CD4-positive, alpha-beta T cell treated with Interleukin-4 for 4 hours (primary cell): ENCODE results near the gene SYT1.
"Not testable (repeated sequence)": the region's sequence is repeated elsewhere in the genome, so short reads cannot be mapped to it uniquely, and the experiment has no call there.

Experiments
- DNase-seq: peaks from one replicate; pipeline ENCODE4 v3.0.0-alpha.2; 2020

SYT1 gene

DNA sequence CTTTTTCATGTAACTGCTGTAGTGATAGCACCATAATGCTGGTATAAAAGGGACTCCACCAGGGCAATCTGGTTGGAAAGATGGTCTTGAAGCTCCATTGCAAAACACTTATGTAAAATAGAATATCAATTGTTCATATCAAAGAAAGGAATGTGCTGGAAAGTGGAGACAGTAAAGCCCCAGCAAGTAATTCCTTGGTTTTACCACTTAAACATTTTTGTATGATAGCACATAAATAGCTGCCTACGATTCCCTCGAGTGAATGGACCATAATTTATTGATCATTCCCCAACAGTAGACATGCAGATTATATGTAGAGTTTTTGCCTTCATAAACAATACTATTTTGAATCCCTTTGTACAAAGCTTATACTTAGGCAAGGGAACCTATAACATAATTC, 550.7 kb downstream of the SYT1 start:
- DNase-seq, result no peak

DNA sequence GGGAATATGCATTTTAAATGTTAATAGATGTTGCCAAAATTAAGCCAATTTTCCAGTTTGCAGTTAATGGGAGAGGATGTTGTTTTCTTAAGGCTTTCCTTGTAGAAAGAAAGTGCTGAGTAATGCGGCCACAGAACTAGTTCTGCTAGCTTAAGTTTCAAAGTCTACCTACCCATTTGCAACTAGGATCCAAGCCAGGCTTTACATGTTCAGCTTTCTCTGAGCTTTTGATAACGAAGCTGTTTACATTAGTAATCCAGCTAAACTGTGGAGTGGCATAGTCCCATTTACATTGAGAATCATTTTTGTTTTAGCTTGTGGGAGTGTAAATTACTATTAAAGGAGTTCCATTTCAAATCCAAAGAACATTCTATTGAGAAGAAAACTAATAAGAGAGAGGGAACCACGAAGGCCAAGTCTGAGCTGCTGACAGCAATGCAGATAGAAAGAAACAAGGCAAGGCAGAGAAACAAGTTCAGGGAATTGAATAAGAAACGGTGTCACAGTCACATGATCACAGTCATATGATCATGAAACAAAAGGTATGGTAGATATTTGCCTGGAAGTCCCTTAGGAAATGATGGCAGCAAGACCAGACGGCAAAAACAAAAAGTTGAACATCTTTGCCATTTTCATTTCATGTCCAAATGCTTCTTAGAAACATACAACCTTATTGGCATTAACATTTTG, 551.3 kb downstream of the SYT1 start:
- no peak for DNase-seq

DNA sequence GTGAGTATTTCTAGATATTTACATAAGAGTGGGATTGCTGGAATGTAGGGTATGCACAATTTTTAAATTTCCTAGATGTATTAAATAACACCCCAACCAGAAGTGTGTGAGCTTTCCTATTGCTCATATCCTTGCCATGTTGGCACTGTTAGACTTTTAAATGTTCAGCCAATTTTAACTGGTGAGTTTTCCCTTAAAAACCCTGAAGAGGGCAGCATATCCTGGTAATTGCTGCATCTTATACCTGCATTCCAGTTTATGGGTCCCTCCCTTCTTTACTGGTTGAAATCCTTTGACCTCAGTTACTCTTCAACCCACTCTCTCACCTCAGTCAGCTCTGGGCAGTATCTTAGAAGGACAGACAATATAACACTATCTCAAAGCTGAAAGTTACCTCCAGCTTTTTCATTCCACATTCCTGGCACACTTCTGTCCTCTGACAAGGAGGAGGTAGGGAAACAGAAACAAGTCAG, 555.6 kb downstream of the SYT1 start:
- DNase-seq, result no peak

DNA sequence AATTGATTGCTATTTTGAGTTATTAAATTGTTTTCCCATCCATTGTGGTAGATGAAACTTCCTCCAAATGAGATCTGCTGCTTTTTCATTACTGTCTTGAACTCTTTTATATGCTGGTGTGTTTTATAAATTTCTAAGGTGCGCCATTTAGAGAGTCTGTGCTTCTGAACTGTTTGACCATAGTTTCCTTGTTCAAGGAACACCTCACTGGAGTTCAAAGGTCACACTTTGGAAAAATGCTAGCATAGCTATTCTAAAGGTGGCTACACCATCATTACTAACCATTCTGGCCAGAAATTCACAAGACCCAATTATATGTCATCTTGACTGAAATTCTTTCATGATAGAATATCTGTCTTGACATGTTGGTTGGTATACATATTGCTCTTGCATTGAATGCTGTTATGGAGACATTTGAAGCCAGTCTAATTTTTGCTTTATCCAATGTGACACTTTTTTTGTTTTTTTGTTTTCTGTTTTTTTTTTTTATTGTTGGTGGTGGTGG, 556.7 kb downstream of the SYT1 start:
- no peak for DNase-seq

DNA sequence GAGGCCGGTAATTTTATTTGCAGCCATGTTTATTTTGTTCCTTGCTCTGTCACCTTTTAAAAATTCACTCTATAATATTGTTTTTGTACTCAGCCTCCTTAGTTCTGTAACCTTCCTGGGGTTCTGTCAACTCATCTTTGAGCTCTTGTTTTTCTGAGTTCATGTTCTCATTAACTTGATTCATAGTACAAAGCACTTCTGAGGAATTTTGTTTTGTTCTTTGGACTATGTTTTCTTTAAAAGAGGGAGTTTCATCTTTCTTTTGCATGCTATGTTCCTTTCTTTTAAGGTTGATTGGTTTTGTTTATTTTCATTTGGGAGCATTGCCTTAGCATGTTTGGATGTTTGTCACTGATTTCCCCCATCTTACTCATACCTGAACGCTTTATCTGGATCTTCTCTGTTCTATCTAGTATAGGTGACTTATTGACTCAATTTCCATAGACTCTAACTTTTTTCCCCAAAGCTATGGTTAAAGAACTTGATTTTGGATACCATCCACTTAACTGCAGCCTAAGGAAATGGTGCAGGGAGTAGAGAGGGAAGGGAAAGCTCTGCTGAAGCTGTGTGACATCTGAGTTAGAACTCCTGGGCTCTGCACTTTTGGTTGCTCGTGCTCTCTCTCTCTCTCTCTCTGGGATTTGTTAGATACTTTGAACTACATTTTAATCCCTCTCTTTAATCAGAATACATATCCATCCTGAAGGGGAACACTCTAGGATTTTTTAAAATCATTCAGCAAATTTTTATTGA, 557.7 kb downstream of the SYT1 start:
- DNase-seq, result no peak

DNA sequence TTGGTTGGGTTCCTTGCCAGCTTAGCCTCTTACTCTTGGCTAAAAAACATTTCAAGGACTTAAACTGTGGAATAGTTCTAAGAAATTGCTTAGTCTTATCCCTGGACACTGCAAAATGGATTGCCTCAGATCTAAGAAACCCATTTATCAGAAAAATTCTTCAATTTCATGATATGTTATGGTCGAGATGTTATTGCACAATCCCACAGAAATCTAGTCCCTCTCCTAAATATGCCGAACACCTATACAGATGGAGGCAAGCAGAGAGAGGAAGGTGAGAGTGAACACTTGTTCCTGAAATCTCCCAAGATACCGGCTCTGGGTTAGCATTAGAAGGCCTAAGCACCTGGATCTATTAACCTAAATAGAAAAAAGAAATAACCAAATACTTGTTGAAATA, 559.0 kb downstream of the SYT1 start:
- no peak for DNase-seq

DNA sequence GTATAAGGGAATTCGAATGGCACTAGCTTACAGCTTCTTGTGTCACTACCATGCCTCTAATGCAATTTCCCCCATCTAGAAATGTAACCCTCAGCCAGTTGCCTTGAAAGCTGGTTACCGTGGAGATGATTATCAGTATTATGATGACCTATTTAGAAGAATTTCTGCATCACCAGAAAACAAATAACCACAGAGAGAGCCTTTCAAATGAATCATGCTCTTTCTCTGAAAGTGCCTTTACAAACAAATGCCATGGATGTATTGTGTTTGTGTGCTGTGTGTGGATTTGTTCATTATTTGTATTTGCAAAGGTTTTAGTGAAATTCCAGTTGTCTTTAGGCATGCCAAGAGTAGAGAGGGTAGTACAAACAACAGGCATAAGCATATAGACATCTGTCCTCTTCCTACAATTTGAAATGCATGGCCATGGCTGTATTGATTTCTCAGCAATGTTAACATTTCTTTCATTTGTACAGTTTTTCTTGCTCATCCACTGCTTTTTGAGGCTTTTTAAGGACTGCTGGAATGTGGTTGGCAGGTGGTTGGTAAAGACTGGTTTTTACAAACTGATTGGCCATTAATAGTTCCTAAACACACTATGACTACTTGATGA, 559.6 kb downstream of the SYT1 start:
- DNase-seq, result no peak

DNA sequence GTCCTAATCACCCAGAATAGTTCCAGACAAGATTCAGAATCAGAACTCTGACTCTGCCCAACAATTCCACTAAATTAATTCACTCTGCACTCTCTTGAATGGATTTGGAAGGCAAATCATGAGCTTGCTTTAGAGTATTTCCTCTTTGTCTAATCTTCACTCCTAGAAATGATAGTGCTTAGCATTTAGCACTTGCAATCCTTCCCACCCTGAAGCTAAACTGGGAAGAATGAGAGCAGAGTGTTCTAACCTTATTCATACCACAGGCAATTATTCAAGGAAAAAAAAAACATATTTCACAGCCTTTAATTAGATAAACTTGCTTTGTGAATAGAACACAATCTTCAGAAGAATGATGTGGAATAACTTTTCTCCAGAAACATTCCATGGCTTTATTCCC, 561.5 kb downstream of the SYT1 start:
- DNase-seq, result no peak

DNA sequence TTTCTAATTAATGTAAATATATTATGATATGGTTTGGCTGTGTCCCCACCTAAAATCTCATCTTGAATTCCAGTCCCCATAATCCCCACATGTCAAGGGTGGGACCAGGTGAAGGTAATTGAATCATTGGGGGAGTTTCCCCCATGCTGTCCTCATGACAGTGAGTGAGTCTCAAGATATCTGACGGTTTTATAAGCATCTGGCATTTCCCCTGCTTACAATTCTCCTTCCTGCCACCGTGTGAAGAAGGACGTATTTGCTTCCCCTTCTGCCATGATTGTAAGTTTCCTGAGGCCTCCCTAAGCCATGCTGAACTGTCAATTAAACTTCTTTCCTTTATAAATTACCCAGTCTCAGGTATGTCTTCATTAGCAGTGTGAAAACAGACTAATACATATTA, 562.2 kb downstream of the SYT1 start:
- not testable (repeated sequence) for DNase-seq

DNA sequence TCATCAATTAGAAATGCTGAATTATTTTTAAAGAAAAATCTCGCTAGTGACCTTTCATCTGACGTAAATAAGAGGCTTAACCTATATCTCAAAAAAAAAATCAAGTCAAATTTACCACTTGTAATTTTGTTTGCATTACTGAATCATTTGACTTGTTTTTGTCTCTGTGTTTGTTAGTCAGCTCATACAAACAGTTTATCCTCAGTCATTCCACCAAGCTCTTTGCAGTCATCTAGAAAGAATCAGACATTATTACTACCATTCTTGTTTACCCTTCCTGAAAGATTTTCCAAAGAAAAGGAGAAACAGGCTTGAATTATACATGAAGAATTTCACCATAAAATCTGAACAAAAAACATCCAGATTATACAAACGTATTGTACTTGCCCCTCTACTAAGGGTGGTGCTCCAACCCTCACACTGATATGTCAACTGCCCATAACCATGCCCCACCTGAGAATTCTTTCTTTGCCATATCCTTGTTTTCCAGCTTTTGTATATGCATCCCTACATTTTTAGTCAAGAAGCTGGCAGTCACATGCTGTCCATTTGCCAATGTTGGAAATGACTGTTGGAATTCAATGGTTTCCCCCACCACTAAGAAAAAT, 569.0 kb downstream of the SYT1 start:
- no peak for DNase-seq

DNA sequence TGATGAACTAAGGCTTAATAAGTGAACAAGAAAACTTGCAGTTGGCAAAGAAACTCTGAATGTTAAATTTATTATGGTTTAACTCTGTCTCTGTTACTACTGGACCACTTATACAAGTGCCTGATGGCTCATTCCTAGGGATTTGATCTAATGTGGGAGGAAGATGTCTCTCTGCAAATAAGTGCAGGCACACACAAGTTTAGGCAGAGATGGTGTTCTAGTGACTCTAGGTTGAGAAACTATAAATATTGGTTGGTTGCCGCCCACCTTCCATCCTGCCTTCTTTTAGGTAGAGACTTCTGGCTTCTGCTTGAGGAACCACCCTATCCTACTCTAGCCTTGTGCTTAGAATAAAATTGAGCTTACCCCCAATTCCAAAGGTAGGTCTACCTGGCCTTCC, 570.0 kb downstream of the SYT1 start:
- DNase-seq, result no peak

DNA sequence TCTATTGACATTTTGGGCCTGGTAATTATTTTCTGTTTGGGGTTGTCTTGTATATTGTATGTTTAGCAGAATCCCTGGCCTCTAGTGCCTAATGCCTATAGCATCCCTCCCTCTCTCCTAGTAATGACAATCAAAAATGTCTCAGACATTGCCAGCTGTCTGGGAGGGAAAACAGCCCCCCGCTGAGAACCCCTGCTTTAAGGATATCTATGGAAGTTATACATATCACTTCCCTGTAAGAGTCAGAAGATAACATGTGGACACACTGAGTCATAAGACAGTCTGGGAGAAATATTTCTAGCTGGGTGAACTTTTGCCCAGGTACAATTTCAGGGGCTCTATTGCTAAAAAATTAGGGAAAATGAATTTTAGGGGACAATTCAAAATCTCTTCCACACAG, 571.2 kb downstream of the SYT1 start:
- no peak for DNase-seq

DNA sequence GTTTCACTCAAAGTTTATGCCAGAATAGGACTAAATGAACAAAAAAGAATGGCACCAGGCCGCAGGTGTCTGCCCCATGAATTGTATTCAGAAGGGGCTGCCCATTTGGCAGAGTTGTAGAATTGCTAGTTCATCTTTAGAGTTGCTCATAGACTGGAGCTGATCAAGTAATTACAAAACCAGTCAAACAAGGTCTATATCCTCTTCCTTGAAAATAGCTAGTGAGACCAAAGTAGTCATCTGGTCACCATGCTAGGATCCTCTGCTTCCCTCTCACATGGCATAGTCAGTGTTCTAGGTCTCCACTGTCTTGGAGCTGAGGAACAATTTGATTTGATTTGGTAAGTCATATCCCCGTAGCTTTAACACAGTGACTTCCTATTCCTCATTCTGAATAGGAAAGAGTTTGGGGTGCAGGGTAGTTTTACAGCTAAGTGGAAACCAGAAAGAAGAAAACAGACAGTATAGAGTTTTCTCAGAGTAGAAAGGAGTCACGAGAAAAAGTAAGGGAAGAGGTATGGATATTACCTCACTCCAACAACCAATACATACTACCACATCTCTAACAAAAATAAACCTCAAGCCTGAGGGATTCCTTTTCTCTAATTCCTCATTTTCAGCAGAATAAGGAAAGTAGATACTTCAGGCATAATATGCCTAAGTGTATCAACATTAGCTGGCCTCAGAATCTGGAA, 574.1 kb downstream of the SYT1 start:
- no peak for DNase-seq

DNA sequence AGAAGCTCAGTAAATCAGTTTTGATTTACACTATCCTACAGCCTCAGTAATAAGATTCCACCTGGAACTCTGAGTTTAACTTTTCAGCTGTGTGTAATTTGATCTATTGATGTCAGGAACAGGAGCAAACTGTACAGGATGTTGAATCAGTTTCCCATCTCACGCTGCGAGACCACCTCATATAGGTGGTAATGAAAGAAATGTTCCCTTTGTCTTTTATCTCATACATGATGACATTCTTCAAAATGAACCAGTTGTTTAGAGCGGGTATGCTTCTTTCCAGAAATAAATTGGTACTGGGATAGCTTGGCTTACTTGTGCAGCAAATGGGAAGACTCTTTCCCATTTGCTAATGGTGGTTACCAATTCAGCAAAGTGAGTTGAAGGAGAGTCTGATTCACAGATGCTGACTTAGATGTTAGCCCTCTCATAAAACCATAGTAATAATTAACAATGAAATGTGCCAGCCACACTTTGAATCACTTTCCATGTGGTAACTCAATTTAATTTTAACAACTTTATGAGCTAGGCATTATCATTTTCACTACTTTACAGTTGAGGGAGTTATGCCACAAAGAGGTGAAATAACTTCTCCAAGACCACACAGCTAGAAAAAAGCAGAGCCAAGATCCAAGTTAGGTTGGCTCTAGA, 574.7 kb downstream of the SYT1 start:
- DNase-seq, result no peak

DNA sequence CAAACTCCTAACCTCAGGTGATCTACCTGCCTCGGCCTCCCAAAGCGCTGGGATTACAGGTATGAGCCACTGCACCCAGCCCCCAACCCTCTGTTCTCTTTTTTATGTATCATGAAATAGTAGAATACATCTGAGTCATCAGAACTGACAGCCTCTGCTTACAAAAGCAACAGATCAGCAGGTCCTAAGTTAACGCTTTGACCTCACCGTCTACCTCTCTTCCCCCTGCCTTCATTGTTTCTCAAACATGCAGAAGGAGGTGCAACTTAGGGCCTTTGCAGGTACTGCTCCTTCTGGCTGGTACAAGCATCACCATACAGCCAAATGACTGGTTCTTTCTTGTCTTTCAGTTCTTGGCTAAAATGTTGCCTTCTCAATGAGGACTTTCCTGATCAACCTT, 577.0 kb downstream of the SYT1 start:
- DNase-seq, result no peak

DNA sequence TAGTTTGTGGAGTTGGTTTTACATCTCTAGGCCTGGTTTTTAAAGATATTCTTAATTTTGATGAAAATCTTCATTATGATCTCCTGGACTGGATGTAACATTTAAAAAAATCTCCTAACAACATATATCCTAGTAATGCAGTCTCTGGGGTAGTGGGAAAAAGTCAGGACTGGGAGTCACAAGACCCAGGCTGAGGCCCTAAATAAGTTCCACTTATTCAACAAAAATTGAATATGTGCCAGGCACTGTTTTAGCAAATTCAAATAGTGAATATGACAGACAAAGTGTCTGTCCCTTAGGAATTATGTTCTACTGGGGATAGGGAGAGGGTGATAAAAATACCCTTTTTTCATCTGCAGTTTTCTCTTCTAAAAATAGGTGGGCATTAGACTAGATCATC, 577.8 kb downstream of the SYT1 start:
- no peak for DNase-seq

DNA sequence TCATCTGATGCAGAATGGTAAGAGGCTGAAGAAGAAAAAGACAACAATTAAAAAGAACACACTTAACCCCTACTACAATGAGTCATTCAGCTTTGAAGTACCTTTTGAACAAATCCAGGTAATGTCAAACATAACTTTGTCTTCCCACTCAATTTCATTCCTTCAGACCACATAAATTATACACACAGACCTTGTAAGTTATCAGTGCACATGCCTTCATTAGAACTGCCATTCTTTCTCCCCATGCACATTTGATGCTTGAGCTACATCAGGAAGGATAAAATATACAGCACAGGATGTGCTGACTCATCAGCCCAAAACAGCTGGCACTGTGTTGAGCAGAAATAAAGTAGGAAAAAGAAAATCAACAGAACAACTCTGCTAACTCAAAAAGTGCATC, 579.5 kb downstream of the SYT1 start:
- DNase-seq, result no peak

DNA sequence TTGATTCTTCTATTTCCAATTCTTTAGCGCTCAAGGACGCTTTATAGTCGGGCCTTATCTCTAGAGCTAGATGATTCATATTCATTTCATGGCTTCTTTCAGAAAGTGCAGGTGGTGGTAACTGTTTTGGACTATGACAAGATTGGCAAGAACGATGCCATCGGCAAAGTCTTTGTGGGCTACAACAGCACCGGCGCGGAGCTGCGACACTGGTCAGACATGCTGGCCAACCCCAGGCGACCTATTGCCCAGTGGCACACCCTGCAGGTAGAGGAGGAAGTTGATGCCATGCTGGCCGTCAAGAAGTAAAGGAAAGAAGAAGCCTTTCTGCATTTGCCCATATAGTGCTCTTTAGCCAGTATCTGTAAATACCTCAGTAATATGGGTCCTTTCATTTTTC, 584.2 kb downstream of the SYT1 start:
- DNase-seq, result no peak

DNA sequence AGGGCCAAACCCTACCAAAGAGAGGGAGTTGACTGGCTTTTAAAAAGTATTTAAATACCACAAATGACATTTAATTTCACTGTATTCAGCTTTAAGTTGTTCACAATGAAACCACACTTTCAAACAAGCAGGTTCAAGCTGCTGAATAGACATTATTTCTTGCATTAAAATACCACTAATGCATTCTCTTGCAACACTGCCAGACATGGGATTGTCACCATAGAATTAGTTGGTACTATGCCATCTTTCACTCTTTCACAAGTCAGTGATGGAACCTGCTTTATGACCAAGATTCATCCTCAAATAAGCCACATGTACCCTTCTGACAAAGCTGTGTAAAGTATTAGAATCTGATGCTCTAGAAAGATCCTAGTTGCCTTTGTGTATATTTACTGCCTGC, 586.8 kb downstream of the SYT1 start:
- no peak for DNase-seq

DNA sequence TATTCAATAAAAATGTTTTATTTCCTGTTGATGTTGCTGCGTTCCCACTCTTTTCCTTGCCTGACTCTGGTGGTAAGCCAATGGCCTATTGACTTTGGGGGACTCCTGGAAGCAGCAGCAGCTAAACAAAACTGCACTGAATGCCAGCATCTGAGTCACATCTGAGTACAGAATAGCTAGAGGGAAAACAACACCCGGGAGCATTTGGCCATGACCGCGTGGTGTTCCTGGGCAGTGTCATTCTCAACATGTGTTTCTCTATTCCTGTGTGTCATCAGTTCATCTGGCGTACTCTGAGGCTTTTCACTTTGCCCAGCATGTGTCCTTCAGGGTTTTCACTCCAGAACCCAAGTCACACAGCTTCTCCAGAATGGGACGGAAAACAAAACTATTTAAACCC, 587.4 kb downstream of the SYT1 start:
- no peak for DNase-seq

DNA sequence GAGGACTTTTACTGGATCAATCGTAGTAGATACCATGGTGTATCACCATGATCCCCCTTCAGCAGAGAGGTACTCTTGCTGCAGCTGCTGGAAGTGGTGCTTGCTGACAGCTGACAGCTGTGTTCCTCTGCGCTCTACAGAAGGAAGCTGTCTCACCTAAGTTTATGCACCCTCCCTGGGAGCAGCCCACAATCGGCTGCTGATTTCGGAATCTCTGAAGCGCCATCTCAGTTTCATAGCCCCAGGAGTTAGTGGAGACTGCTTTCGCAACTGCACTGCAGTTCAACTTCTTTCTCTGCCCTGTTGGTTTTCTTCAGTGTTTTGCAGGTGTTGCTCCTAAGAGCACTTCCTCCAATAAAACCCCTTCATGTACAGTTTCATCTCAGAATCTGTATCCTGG, 588.3 kb downstream of the SYT1 start:
- DNase-seq, result no peak

DNA sequence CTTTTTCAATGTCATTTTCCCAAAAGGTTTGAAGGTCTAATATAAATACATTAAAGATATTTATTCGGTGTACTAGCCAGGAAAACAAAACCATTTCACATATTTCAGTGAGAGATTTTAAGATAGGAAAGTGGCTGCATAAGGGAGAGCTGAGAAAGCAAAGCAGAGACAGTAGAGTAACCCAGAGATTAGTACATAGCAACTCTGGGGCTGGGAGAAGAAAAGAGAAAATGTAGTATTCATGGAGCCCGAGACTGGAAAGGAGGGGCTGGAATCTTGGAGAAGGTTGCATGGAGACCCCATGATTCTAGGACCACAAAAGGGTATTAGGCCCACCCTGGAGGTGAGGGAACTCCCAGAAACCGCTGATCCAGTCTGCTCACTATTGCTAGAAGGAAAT, 589.2 kb downstream of the SYT1 start:
- no peak for DNase-seq
